ENCODE data around the gene XRCC1.
"Not testable (repeated sequence)": the region's sequence is repeated elsewhere in the genome, so short reads cannot be mapped to it uniquely, and the experiment has no call there.

The XRCC1 gene

DNA sequence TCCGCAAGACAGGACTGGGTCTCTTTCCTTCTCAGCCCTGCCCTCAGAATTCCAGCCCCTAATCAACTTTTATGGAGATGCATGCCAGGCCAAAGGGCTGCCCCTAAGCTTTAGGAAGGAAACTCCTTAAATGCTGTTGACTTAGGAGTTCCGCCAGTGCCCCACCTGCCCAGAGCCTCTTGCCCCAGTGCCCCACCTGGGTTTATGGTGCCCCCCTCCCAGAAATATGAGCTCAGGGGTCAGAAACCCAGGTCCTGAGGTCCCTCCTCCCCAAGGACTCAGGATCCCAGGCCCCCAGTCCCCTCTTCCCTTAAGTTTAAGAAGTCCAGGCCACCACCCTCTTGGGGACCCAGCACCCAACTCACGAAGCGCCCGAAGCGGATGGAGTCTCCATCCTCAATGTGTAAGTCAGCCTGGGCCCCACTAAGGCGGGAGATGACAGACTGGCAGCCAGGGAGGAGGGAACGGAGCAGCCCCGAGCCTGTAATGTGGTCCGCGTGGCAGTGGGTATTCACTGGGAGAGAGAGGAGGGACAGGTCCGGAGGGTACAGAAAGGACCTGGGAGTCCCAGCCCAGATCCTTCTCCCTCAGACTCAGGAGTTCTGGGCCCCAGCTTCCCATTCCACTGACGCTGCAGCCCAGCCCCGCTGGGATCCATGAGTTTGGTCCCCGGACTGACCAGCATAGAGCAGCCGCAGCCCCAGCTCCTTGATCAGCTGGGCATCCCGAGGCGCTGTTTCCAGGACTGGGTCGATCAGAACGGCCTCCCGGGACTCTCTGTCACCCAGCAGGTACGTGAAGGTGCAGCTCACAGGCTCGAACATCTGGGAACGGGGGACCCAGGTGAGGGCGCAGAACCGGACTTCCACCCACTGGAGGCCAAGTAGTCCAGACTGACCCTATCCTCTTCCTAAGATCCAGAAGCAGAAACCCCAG, 49.2 kb downstream of the XRCC1 start:
- in situ Hi-C loops (cut with MboI; ENCODE audit: low sequenced_read_pairs): no loop called here

DNA sequence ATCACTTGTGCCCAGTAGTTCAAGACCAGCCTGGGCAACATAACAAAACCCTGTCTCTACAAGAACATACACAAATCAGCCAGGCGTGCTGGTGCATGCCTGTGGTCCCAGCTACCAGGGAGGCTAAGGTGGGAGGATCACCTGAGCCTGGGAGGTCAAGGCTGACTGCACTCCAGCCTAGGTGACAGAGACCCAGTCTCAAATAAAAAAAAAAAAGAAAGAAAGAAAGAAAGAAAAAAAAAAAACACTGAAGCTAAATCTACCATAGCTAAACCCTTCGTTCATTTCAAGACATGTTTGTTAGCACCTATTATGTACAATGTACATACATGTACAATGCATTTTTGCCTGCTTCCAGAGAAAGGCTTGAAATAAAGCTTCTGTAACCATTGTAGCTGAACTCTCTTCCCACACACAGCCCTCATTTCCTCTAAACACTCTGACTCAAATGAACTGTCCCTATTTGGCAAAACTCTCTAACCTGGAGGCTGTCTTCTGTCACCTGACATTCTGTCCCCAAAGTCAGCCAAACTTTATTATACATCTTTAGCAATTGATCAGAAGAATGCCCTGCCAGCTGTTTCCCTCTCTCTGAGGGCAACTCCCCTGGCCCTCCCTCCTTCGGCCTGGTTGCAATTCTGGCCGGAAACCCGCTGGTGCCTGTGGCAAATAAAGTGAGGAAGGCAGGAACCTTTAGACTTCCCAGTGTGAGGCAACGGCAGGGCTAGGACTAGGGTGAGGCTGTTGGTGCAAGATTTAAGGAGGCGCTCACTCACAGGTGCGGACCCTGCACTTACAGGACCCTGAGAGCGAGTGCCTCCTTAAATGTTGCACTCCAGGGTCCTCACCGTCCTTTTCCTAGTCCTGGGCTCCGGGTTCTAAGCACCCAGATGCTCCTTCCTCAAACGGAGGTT, 50.1 kb downstream of the XRCC1 start:
- in situ Hi-C loops (cut with MboI; ENCODE audit: low sequenced_read_pairs): no loop called here

DNA sequence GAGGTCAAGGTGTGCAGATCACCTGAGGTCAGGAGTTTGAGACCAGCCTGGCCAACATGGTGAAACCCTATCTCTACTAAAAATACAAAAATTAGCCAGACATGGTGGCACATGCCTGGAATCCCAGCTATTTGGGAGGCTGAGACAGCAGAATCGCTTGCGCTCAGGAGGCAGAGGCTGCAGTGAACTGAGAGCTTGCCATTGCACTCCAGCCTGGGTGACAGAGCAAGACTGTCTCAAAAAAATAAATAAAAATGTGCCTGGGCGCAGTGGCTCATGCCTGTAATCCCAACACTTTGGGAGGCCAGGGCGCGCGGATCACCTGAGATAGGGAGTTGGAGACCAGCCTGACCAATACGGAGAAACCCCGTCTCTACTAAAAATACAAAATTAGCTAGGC, 51.6 kb downstream of the XRCC1 start:
- in situ Hi-C loops (cut with MboI; ENCODE audit: low sequenced_read_pairs): not testable (repeated sequence)

DNA sequence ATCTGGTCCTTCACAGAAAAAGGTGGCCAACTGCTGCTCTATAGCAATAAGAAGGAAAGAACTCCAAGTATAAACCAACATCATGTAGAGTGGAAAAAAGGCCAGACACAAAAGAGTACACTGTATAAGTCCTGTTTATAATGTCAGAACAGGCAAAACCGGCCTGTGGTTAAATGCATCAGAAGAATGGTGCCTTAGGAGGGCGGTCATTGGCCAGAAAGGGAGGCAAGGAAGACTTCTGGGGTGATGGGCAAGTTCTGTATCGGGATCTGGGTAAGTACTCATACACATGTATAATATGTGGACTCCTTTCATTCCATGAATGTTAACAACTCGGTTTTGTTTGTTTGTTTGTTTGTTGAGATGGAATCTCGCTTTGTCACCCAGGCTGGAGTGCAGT, 52.4 kb downstream of the XRCC1 start:
- in situ Hi-C loops (cut with MboI; ENCODE audit: low sequenced_read_pairs): no loop called here

DNA sequence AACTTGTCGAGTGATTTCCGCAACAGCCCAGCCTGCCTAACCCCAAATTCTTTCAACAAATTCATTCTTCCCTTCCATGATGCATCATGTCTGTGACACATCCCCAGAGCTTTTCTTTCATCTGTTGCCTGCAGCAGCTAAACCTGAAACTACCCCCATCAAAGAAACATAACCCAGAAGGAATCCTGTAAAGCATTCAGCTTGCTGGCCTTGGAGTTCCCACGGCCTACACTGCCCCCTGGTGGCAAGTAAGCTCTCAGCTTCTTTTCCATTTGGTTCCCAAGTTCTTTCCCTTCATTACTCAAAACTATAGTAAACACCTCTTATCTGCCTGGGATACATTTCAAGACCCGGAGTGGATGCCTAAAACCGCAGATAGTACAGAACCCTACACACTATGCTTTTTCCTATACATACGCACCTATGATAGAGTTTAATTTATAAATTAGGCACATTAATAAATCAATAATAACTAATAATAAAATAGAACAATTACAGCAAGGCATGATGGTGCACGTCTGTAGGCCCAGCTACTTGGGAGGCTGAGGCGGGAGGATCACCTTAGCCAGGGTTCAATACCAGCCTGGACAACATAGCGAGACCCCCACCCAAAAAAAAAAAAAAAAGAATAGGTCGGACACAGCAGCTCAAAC, 55.8 kb downstream of the XRCC1 start:
- in situ Hi-C loops (cut with MboI; ENCODE audit: low sequenced_read_pairs): no loop called here

DNA sequence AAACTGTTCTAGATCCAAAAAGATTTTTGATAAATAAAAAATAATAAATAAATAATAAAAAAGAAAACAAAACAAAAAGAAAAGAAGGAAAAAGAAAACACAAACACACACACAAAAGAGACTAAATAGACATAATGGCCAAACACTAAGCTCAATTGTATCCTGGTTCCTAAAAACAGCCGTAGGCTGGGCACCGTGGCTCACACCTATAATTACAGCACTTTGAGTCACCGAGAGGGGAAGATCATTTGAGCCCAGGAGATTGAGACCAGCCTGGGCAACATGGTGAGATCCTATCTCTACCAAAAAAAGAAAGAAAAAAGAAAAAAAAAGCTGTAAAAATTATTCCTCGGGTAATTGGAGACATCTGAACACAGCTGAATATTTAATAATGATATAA, 57.3 kb downstream of the XRCC1 start:
- in situ Hi-C loops (cut with MboI; ENCODE audit: low sequenced_read_pairs): no loop called here

DNA sequence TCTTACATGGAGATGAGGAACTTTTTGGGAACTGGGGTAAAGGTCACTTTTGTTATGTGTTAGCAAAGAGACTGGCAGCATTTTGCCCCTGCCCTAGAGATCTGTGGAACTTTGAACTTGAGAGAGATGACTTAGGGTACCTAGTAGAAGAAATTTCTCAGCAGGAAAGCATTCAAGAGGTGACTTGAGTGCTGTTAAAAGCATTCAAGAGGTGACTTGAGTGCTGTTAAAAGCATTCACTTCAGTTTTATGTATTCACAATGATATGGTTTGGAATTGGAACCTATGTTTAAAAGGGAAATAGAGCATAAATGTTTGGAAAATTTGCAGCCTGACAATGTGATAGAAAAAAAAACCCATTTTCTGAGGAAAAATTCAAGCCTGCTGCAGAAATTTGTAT, 62.9 kb downstream of the XRCC1 start:
- in situ Hi-C loops (cut with MboI; ENCODE audit: low sequenced_read_pairs): not testable (repeated sequence)

DNA sequence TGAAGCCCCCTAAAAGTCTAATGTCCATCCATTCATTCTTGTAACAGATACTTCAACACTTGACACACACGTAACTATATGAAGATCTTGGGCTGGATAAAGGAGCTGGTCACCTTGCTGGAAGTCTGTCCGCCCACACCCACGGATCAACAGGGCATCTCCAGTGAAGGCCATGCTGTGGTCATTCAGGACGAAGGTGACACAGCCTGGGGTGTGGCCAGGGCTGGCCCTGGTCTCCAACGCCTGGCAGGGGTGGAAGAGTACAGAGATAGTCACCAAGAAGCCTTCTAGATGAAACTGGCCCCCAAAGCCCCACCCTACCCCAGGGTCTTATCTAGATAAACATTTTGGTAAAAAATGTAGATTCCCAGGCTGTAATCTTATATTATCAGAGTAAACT, 64.0 kb downstream of the XRCC1 start:
- in situ Hi-C loops (cut with MboI; ENCODE audit: low sequenced_read_pairs): no loop called here

DNA sequence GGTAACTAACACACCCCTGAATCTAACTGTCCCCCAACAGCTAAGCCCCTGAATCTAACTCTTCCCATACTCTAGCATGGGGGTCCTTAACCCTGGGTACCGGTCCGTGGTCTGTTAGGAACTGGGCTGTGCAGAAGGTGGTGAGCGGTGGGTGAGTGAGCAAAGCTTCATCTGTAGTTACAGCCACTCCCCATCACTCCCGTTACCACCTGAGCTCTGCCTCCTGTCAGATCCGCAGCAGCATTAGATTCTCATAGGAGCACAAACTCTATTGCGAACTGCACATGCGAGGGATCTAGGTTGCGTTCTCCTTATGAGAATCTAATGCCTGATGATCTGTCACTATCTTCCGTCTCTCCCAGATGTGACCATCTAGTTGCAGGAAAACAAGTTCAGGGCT, 64.6 kb downstream of the XRCC1 start:
- in situ Hi-C loops (cut with MboI; ENCODE audit: low sequenced_read_pairs): no loop called here

DNA sequence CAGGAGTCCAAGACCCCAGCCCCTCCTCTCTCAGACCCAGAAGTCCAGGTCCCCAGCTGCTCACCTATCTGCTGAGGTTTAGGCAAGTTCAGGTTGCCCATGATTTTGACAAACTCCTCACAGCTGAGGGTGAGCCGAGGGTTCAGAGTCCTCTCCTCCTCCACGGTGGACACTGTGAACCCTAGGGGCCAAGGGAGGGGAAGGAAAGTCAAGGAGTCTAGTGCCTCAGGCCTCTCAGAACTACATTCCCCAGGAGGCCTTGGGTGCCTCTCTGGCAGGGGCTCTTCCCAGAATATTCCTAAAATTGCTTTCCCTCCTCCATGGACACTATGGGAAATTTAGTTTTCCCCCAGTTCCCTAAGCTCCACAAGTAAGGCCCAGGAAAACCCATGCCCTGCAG, 67.4 kb downstream of the XRCC1 start:
- in situ Hi-C loops (cut with MboI; ENCODE audit: low sequenced_read_pairs): no loop called here

DNA sequence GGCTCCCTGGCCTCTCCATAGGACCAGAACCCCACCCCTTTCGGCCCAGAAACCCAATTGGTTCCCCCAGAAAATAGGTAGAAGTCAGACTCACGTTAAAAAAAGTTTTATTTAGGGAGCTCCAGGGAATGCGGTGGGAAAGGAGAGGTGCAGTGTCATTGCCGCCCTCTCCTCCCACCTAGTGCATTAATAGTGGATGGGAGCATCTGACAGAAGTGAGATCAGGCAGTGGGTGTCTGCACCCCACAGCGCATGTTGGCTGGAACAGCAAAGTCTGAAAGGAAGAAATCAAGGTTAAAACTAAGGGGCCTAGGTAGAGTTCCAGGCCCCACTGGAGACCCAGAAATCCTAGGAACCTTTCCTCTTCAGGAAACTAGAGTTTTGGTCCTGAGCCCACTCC, 68.7 kb downstream of the XRCC1 start:
- in situ Hi-C loops (cut with MboI; ENCODE audit: low sequenced_read_pairs): no loop called here

DNA sequence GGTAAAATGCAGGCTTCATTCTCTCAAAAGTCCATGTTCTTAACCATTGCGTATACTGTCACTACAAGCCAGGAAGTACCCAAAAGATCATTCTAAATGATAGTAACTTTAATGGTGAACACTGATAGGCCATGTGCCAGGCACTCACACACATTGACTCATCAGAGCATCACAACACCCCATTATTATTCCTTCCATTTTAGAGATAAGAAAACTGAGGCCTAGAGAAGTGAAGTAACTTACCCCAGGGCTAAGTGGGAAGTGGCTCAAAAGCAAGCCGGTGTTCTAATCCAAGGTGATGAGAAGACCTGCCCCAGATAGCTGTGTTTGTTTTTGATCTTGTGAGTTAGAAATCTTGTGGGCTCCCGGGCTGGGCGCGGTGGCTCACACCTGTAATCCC, 69.4 kb downstream of the XRCC1 start:
- in situ Hi-C loops (cut with MboI; ENCODE audit: low sequenced_read_pairs): no loop called here

DNA sequence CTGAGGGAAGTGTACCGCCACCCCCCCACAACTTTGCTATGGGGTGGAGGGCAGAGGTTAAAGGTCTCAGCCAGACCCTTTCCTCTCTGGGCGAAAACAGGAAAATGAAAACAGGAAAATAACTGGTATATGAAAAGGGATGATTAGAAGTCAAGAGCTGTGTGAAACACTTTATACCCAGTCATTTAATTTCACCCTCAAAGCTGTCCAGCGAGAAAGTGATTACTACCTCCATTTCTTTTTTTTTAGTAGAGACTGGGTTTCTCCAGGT, 70.2 kb downstream of the XRCC1 start:
- in situ Hi-C loops (cut with MboI; ENCODE audit: low sequenced_read_pairs): no loop called here

DNA sequence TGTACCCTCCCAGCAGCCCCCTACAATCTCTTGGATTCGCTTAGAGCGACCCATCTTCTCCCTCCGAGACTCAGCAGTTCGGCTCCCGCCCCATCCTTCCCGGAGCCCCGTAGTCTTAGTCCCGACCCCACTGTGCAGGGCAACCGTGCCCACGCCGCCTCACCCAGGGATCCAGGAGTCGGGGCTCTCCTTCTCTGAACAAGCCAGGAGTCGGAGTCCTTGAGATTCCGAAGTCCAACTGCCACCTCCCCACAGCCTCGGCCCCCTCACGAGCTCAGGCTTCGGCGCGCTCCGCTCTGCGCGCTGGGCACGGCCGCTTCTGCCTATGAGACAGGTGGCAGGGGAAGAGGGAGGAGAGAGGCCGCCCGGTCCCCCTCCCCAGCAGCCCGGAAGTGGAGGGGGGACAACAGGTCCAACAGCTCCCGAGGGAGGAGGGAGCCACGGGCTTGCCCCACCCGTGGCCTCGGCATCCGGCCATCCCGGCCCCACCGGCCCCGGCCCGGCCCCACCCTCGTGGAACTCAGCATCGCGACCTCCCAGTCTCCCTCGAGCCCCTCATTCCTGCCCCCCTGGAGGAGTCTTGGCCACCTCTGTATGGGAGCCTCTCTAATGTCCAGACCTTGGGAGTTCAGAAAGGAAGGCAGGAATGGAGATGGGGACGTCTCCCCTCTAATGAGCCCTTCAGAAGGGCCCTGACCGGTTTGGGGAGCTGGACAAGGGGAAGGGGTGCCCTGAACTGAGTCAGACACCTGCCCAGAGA, 70.7 kb downstream of the XRCC1 start, which contains the start of gene PHLDB3:
Gene PHLDB3 (minus strand): TSS at position 321 of the 760 bp plus-strand sequence. CDS start 628 bp downstream, outside the sequence.
- in situ Hi-C loops (cut with MboI; ENCODE audit: low sequenced_read_pairs): no loop called here

DNA sequence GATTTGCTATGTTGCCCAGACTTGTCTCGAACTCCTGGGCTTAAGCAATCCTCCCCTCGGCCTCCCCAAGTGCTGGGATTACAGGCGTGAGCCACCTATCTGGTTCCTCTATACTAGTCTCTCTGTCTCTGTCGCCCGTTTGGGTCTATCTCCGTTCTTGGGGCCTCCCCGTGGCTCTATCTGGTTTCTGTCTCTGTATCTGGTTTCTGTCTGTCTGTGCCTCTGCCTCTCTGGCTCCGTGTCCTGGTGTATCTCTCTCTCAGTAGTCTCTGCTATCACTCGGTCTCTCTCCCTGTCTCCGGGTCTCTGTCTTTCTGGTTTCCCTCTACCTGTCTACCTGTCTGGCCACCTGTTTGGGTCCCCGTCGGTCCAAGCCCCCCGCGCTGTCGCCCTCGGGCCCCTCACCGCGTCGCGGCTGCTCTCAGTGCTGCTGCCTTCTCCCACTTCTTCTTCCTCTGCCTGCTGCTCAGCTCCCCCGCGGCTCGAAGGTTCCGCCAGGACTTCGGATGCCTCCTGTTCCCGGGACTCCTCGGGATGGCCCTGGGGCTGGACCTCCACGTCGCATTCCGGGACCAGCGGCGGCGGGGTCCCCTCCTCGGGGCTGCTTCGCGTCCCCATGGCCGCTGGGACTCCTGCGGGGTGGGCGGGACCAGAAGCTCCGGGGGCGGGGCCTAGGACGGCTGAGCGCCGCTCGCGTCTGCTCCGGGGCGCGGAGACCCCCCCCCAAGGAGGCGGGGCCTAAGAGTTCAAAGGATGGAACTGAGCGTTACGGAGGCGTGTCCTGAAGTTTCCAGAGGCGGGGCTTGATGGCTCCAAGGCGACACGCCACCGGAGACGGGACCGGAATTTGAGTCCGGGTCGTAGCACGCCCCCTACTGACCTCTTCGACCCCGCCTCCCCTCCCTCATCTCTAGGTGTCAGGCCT, 71.6 kb downstream of the XRCC1 start:
- in situ Hi-C loops (cut with MboI; ENCODE audit: low sequenced_read_pairs): no loop called here

DNA sequence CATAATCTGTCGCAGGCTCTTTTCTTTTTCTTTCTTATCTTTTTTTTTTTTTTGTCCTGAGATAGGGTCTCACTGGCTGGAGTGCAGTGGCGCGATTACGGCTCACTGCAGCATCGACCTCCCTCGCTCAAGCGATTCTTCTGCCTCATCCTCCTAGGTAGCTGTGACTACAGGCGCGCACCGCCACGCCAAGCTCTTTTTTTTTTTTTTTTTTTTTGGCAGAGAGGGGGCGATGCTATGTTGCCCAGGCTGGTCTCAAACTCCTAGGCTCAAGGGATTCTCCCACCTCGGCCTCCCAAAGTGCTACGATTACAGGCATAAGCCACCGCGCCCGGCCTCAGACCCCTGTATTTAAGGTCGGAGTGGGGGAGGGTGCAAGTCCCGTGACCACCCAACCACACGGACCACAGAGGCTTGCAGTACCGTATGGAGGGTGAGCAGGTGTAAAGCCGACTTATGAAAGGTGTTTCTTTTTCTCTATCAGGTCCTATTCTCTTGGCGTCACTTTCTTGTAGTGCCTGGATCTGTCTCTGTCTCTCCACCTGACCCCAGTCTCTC, 72.8 kb downstream of the XRCC1 start:
- in situ Hi-C loops (cut with MboI; ENCODE audit: low sequenced_read_pairs): no loop called here

DNA sequence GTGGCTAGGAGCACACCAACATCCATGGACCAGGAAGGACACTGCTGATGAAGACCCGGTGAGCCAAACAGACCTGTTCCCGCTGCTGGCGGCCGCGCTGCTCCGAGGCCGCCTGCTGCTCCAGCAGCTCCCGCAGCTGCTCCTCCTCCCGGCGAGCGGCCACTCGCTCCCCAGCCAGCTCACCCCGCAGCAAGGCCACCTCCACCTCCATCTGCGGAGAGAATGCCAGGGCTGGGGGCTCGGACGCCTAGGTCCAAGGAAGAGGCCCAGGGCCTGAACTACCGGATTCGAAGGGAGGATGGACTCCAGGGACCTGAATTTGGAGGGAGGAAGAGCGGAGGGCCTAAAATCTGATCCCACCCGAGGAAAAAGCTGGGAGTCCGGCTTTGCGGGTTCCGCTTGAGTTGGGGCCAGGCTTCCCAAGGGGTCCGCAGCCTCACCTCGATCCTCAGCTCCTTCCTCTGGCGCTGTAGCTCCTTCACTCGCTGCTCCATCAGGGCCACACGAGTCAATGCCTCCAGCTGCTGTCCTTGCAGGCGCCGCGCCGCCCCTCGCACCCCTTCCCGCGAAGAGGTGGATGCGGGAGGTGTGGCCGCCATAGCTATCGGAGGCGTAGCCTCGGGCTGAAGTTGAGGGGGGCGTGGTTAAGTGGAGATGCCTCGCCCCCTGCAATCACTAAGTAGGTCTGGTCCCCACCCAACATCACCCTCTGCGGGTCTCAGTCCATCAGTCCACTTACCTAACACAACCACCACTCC, 73.5 kb downstream of the XRCC1 start:
- in situ Hi-C loops (cut with MboI; ENCODE audit: low sequenced_read_pairs): no loop called here

DNA sequence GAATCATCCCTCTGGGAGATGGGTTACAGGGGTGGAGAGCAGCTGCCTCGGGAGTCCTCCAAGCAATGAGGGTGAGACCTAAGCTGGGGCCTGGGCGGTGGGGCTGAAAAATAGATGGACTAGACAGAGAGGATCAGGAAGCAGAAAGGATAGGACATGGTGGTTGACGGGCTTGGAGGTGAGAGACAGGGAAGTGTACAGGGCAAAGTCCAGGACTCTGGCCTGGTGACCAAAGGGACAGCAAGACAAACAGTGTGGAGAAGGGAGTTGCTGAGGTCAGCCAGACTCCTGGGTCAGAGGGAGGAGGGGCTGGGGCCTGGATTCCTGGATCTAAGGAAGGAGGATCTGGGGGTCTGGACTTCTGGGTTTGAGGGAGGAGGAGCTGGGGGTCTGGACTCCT, 76.3 kb downstream of the XRCC1 start:
- in situ Hi-C loops (cut with MboI; ENCODE audit: low sequenced_read_pairs): no loop called here

All from hTERT RPE-1 (cell line).